OCI-LY7 (cell line): ENCODE results near the gene IRGQ. TPM values are rescaled to one million over a fixed set of nuclear protein-coding genes. Genes with fewer than 3 reads are reported as not detected.

Source experiments
- BruUV-seq: library from RNA; stranded (reverse); fragments of 400-500 nt; replicated peaks from 2 replicates; lab custom pipeline; 2021; lab: Mats Ljungman, UMichigan
- CTCF ChIA-PET: fragments of 300-600 bp; sonication (Branson Sonifier 250); formaldehyde crosslinking; loops from one replicate; lab custom pipeline; 2022; ENCODE audit warnings: antibody characterized with exemption; ENCODE audit not compliant: unreplicated experiment; lab: Charles Lee
- POLR2A ChIA-PET: fragments of 300-600 bp; sonication (Branson Sonifier 250); formaldehyde crosslinking; loops from one replicate; lab custom pipeline; 2022; ENCODE audit warnings: antibody characterized with exemption; lab: Charles Lee
- DNase-seq: peaks from one replicate; pipeline ENCODE4 v3.0.0-alpha.2; 2015; ENCODE audit warnings: low spot score
- H2AFZ ChIP-seq: fragments of 200-600 bp; sonication (generic), shearing (Covaris generic); 2 replicates; pipeline ENCODE4 v1.6.1; 2014; ENCODE audit warnings: mild to moderate bottlenecking, antibody characterized with exemption, low read length, moderate library complexity
- H3K27ac ChIP-seq: fragments of 200-600 bp; sonication (generic); 2 replicates; pipeline ENCODE4 v1.5.1; 2014; ENCODE audit warnings: mixed run types, low read depth, mild to moderate bottlenecking, moderate library complexity, low read length, inconsistent platforms; ENCODE audit not compliant: poor library complexity, severe bottlenecking
- H3K36me3 ChIP-seq: fragments of 200-600 bp; sonication (generic); 2 replicates; pipeline ENCODE4 v1.6.1; 2014; ENCODE audit warnings: mild to moderate bottlenecking, antibody characterized with exemption, low read length, moderate library complexity, mixed read lengths; ENCODE audit not compliant: insufficient read depth
- H3K4me1 ChIP-seq: fragments of 200-600 bp; sonication (generic); 2 replicates; pipeline ENCODE4 v1.5.1; 2014; ENCODE audit warnings: mild to moderate bottlenecking, low read length; ENCODE audit not compliant: insufficient read depth, poor library complexity, severe bottlenecking
- H3K4me2 ChIP-seq: fragments of 200-600 bp; sonication (generic); 2 replicates; pipeline ENCODE4 v1.6.1; 2014; ENCODE audit warnings: mild to moderate bottlenecking, low read length
- H3K4me3 ChIP-seq: fragments of 200-600 bp; sonication (generic); 2 replicates; pipeline ENCODE4 v1.5.1; 2014; ENCODE audit warnings: mild to moderate bottlenecking, low read depth, low read length; ENCODE audit not compliant: poor library complexity, severe bottlenecking
- H3K79me2 ChIP-seq: fragments of 200-600 bp; sonication (generic); 2 replicates; pipeline ENCODE4 v1.6.1; 2016; ENCODE audit warnings: low read depth, mild to moderate bottlenecking, low read length, moderate library complexity, mixed read lengths; ENCODE audit not compliant: insufficient read depth
- H3K9me2 ChIP-seq: fragments of 200-600 bp; sonication (generic); 2 replicates; pipeline ENCODE4 v1.6.1; 2016; ENCODE audit warnings: mild to moderate bottlenecking, low read length, mixed read lengths; ENCODE audit not compliant: insufficient read depth
- H3K9me3 ChIP-seq: fragments of 200-600 bp; sonication (generic); 2 replicates; pipeline ENCODE4 v1.6.1; 2014; ENCODE audit warnings: mild to moderate bottlenecking, mixed run types, low read length, mixed read lengths
- H4K20me1 ChIP-seq: fragments of 200-600 bp; sonication (generic); 2 replicates; pipeline ENCODE4 v1.6.1; 2014; ENCODE audit warnings: mild to moderate bottlenecking, antibody characterized with exemption, low read length, moderate library complexity, mixed read lengths; ENCODE audit not compliant: insufficient read depth
- EZH2phosphoT487 ChIP-seq: fragments of 200-600 bp; sonication (generic); IDR thresholded peaks from 2 replicates; pipeline ENCODE4 v1.6.1; 2018; ENCODE audit warnings: low read depth, borderline replicate concordance, mild to moderate bottlenecking, mixed run types, antibody characterized with exemption, low read length, moderate library complexity, mixed read lengths
- intact Hi-C: fragments of 100-400 bp; cut with micrococcal nuclease; formaldehyde crosslinking; loops from one replicate; pipeline ENCODE4 v1.10.0; 2022; ENCODE audit not compliant: unreplicated experiment
- total RNA-seq, 2 experiments: library from RNA; depleted of rRNA in 1 of 2; stranded (reverse); fragments of >200 nt in 1 of 2; shearing (Covaris generic) in 1 of 2; gene quantifications; 2 replicates each; pipeline ENCODE4 v1.2.3, GENCODE V29; 2014 to 2022
- TF ChIP-seq, protein P1 (sequence below): fragments of 200-600 bp; sonication (generic); conservative IDR thresholded peaks from 2 replicates; pipeline ENCODE4 v1.5.1; 2014; ENCODE audit warnings: mild to moderate bottlenecking, antibody characterized with exemption, low read length, moderate library complexity, mixed read lengths

Gene IRGQ
- total RNA-seq, 2 experiments from 2014 or later: 6.4 to 15.3 TPM

DNA sequence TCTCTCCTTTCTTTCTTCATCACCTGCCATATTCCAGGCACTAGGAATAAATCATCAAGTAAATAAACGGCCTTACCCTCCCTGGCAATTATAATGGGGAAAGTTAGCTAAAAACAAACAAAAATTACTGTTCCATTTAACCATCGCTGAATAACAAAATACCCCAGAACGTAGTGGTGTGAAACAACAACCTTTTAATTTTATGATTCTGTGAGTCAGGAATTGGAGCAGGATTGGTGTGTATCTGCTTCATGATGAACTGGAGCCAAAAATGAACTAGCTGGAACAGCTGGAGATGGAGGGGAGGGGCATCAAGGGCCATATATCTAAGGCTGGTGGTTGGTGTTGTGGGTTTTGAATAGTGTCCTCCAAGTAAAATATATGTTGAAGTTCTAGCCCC lies 47.4 kb upstream of the IRGQ start:
- Histone ChIP-seq H3K4me1 (no peaks in the 10 kb centered on the region), H3K4me2 (no peak overlapping the region), H4K20me1 (no peaks in the 10 kb centered on the region), H2AFZ (no peak overlapping the region), H3K79me2 (no peaks in the 10 kb centered on the region), H3K4me3 (no peak overlapping the region), H3K9me2 (no peaks in the 10 kb centered on the region), H3K9me3 (no peaks in the 10 kb centered on the region), H3K27ac (no peak overlapping the region), H3K36me3 (no peaks in the 10 kb centered on the region)
- POLR2A ChIA-PET: no interaction called here
- CTCF ChIA-PET: no interaction called here
- intact Hi-C loops: no loop called here
- no TSS peak for BruUV-seq
- no peak for DNase-seq
- TF ChIP-seq EZH2phosphoT487: no peak
- TF ChIP-seq, protein P1, sequence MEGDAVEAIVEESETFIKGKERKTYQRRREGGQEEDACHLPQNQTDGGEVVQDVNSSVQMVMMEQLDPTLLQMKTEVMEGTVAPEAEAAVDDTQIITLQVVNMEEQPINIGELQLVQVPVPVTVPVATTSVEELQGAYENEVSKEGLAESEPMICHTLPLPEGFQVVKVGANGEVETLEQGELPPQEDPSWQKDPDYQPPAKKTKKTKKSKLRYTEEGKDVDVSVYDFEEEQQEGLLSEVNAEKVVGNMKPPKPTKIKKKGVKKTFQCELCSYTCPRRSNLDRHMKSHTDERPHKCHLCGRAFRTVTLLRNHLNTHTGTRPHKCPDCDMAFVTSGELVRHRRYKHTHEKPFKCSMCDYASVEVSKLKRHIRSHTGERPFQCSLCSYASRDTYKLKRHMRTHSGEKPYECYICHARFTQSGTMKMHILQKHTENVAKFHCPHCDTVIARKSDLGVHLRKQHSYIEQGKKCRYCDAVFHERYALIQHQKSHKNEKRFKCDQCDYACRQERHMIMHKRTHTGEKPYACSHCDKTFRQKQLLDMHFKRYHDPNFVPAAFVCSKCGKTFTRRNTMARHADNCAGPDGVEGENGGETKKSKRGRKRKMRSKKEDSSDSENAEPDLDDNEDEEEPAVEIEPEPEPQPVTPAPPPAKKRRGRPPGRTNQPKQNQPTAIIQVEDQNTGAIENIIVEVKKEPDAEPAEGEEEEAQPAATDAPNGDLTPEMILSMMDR: no peak

DNA sequence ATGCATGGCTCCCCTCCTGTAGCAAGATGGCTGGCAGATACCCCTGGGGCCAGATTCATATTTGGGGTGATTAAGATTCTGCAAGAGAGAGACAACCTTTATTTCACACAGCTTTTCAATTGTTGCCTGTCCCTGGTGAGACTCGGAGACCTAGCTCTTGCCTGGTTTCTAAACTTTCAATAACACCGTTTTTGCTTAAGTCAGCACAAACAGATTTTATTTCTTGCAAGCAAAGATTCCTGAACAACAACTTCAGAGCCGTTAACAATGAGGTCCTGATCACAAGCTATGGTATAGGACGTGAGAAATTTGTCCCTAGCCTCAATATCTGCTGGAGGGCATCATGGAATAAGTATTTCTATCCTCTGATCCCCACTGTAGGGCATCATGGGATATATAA lies 46.6 kb upstream of the IRGQ start:
- Histone ChIP-seq H3K4me1 (no peaks in the 10 kb centered on the region), H3K36me3 (no peaks in the 10 kb centered on the region), H3K4me2 (no peak overlapping the region), H3K9me2 (no peaks in the 10 kb centered on the region), H3K79me2 (no peaks in the 10 kb centered on the region), H4K20me1 (no peaks in the 10 kb centered on the region), H2AFZ (no peak overlapping the region), H3K4me3 (no peak overlapping the region), H3K27ac (no peak overlapping the region), H3K9me3 (no peaks in the 10 kb centered on the region)
- no peak for DNase-seq
- POLR2A ChIA-PET: no interaction called here
- CTCF ChIA-PET: no interaction called here
- BruUV-seq: no TSS peak
- no peak for TF ChIP-seq EZH2phosphoT487
- TF ChIP-seq, protein P1: no peak
- intact Hi-C loops: no loop called here

DNA sequence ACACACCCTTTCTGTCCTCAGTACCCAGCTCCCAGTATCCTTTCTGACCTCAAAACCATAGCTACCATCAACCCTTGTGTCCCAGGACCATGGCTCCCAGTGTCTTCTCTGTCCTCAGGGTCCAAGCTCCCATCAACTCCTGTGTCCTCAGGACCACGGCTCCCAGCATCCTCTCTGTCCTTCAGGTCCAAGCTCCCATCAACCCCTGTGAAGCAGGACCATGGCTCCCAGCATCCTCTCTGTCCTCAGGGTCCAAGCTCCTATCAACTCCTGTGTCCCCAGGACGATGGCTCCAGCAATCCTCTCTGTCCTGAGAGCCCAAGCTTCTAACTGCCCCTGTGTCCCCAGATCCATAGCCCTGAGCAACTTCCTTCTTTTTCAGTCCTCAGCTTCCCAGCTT lies 45.4 kb upstream of the IRGQ start:
- CTCF ChIA-PET: no interaction called here
- intact Hi-C loops: no loop called here
- POLR2A ChIA-PET: no interaction called here

More for the DNA sequence above, 45.4 kb upstream of the IRGQ start:
- no TSS peak for BruUV-seq
- Histone ChIP-seq H3K4me2 (no peak overlapping the region), H3K4me3 (no peak overlapping the region), H3K9me2 (no peaks in the 10 kb centered on the region), H3K79me2 (no peaks in the 10 kb centered on the region), H3K27ac (no peak overlapping the region), H3K4me1 (no peaks in the 10 kb centered on the region), H3K36me3 (no peaks in the 10 kb centered on the region), H4K20me1 (no peaks in the 10 kb centered on the region), H3K9me3 (no peaks in the 10 kb centered on the region), H2AFZ (no peak overlapping the region)
- no peak for TF ChIP-seq EZH2phosphoT487
- TF ChIP-seq, protein P1: no peak
- no peak for DNase-seq
